ENCODE measurements around the gene CDC42EP5.
"Not testable (repeated sequence)": the region's sequence is repeated elsewhere in the genome, so short reads cannot be mapped to it uniquely, and the experiment has no call there.

The CDC42EP5 gene

DNA sequence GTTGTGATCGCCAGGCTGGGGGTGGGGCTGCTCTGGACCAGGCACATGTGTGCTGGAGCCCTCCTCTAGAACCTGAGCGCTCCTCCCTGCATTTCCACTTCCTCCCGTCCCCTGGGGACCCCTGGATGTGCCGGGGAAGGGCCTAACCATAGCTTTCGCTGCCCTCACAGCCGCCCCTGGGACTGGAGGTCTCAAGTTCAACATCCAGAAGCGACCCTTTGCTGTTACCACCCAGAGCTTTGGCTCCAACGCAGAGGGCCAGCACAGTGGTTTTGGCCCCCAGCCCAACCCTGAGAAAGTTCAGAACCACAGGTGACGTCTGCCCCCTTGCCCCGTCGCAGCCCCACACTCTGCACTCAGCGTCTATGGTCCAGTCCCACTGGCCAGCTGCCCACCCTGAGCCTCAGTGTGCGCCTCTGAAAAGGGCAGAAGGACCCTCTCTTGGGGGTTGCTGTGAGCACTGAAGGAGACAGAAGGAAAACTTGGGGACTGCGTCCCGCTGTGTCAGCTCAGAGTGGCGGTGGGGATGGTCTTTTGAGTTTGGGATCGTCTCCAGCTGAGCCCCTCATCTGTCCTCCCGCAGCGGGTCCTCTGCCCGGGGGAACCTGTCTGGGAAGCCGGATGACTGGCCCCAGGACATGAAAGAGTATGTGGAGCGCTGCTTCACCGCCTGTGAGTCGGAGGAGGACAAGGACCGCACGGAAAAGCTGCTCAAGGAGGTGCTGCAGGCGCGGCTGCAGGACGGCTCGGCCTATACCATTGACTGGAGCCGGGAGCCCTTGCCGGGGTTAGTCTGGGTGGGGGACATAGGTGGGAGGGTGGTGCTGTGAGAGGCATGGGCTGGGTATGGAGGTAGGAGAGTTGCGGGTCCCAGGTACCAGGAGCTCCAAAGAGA lies 18.1 kb downstream of the CDC42EP5 start:
- DNase-seq (no peak), ATAC-seq (replicated peaks) (no peak)
- H3K27me3 Mint-ChIP-seq: no peaks in the 10 kb centered on the region
- peaks cover 58 to 77% of the 10 kb centered on the region in 2 donors for H3K36me3 Mint-ChIP-seq
- no peak overlapping the region for H3K4me3 Mint-ChIP-seq
- no peaks in the 10 kb centered on the region for H3K9me3 Mint-ChIP-seq
- H3K4me1 Mint-ChIP-seq: peaks cover 33 to 54% of the 10 kb centered on the region in 2 donors
- H3K27ac Mint-ChIP-seq: no peak overlapping the region

DNA sequence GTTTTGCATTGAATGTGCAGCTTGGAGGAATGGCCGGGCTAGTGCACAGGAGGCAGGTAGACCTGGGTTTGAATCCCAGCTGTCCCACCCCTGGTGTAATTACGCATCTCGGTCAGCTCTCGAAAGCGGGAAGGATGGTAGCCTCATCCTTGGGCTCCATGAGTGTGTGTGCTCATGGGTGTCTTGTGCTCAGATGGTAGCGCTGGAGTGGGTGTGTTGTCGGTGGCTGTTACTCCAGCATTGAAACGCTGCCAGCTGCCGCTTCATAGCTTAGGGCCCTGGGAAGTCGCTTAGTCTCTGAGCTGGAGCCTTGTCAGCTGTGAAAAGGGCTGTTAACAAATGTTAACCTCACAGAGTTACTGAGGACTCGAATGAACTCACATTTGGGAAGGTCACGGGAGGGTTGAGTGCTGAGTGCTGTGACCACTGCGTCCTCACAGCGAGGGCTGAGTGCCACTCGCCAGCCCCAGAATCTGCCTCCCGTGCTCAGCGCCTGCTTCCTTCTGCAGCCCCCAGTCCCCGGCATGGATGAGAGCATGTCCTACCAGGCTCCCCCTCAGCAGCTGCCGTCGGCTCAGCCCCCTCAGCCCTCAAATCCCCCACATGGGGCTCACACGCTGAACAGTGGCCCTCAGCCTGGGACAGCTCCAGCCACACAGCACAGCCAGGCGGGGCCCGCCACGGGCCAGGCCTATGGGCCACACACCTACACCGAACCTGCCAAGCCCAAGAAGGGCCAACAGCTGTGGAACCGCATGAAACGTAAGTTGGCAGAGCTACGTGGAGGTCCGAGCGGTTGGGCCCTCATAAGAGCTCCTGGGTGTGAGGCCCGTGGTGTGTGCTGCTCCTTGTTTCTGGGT lies 18.9 kb downstream of the CDC42EP5 start:
- DNase-seq (no peak), ATAC-seq (replicated peaks) (no peak)
- H3K27ac Mint-ChIP-seq: peak overlapping the region; percentile 20
- H3K4me1 Mint-ChIP-seq: peaks cover 32 to 50% of the 10 kb centered on the region in 2 donors
- no peak overlapping the region for H3K4me3 Mint-ChIP-seq
- H3K36me3 Mint-ChIP-seq: peaks cover 57 to 74% of the 10 kb centered on the region in 2 donors
- no peaks in the 10 kb centered on the region for H3K9me3 Mint-ChIP-seq
- H3K27me3 Mint-ChIP-seq: no peaks in the 10 kb centered on the region

DNA sequence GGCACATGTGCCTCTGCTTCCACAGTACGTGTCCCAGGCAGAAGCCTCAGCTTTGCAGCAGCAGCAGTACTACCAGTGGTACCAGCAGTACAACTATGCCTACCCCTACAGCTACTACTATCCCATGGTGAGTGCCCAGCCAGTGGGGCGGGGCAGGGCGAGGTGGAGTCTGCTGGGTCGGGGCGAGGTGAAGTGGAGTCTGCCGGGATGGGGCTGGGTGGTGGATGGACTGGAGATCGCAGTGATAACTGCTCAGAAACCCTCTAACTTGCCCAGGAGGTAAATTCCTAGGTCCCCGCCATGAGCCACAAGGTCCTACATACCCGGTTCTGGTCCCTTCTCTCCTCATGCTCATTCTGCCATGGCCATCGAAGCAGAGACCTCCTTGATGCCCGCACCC lies 20.5 kb downstream of the CDC42EP5 start:
- Mint-ChIP-seq H3K27ac (no peak overlapping the region), H3K4me3 (no peak overlapping the region), H3K4me1 (peaks cover 24 to 40% of the 10 kb centered on the region in 2 donors), H3K36me3 (peaks cover 51 to 70% of the 10 kb centered on the region in 2 donors), H3K9me3 (no peaks in the 10 kb centered on the region), H3K27me3 (no peaks in the 10 kb centered on the region)
- ATAC-seq (replicated peaks): no peak
- DNase-seq: no peak

DNA sequence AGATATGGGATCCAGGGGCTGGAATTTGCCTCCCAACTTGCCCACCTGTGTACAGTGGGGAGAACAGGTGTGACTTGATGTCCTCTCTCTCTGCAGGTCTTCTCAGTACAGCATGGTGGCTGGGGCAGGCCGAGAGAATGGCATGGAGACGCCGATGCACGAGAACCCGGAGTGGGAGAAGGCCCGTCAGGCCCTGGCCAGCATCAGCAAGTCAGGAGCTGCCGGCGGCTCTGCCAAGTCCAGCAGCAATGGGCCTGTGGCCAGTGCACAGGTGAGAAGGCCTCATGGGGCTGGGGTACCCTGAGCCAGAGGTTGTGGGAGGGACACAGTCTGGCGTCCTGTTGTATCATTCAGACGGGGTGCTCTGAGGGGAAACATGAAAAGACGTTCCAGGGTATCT lies 21.1 kb downstream of the CDC42EP5 start:
- no peak overlapping the region for H3K27ac Mint-ChIP-seq
- no peak for ATAC-seq (replicated peaks)

DNA sequence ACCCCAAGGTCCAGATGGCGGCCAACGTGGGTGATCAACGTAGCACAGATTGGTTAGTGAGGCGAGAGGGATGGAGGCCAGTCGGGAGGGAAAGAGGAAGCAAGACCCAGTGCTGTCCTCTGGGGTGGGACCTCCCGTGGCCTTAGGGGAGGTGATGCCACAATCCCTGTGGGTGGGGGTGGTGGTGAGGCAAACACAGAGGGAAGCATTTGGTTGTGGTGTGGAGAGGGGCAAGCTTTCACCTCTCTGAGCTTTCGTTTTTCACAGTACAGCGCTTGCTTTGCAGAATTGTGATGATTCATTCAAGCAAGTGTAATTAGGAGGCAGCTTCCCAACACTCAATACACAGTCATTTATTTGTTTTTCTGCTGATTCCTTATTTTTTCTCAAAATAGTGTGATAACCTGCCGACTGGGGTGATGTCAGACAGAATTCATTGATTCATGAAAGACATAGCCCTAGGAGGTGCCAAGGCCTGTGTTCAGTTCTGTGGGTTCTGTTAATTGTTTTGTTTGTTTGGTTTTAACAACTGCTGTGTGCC lies 21.7 kb downstream of the CDC42EP5 start:
- Mint-ChIP-seq H3K4me1 (peaks cover 24 to 46% of the 10 kb centered on the region in 2 donors), H3K36me3 (peaks cover 51 to 60% of the 10 kb centered on the region in 2 donors), H3K27ac (peak overlapping the region; percentile 93), H3K27me3 (no peaks in the 10 kb centered on the region), H3K9me3 (no peaks in the 10 kb centered on the region), H3K4me3 (peak overlapping the region; percentile 94 to 99)
- ATAC-seq (replicated peaks): no peak
- DNase-seq: no peak

More for the DNA sequence above, 21.1 kb downstream of the CDC42EP5 start:
- H3K9me3 Mint-ChIP-seq: no peaks in the 10 kb centered on the region
- DNase-seq: no peak
- H3K36me3 Mint-ChIP-seq: peaks cover 51 to 65% of the 10 kb centered on the region in 2 donors
- H3K4me1 Mint-ChIP-seq: peaks cover 24 to 43% of the 10 kb centered on the region in 2 donors
- no peak overlapping the region for H3K4me3 Mint-ChIP-seq
- no peaks in the 10 kb centered on the region for H3K27me3 Mint-ChIP-seq

DNA sequence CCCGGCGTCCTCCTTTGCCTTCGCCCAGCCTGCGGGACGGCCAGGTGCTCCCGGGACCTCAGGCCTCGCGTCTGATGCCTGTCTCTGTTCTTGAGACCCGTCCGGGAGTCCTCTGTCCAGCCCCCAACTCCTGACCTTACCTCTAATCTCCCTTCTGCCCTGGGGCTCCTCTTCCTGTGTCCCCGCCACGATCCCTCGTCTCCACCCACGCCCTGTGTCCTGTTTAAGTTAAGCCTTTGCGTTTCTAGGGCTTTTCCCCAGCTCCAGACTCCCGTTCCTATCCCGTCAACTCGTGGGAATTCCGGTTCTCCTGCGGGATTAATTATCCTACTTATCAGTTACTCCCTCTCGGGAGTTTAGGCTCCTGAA lies 23.4 kb downstream of the CDC42EP5 start:
- ATAC-seq (replicated peaks): no peak
- Mint-ChIP-seq H3K27ac (peak overlapping the region; percentile 100), H3K4me3 (peak overlapping the region; percentile 94 to 99), H3K27me3 (no peaks in the 10 kb centered on the region), H3K36me3 (peaks cover 45 to 50% of the 10 kb centered on the region in 2 donors), H3K9me3 (no peaks in the 10 kb centered on the region), H3K4me1 (peaks cover 24 to 46% of the 10 kb centered on the region in 2 donors)
- DNase-seq: no peak

DNA sequence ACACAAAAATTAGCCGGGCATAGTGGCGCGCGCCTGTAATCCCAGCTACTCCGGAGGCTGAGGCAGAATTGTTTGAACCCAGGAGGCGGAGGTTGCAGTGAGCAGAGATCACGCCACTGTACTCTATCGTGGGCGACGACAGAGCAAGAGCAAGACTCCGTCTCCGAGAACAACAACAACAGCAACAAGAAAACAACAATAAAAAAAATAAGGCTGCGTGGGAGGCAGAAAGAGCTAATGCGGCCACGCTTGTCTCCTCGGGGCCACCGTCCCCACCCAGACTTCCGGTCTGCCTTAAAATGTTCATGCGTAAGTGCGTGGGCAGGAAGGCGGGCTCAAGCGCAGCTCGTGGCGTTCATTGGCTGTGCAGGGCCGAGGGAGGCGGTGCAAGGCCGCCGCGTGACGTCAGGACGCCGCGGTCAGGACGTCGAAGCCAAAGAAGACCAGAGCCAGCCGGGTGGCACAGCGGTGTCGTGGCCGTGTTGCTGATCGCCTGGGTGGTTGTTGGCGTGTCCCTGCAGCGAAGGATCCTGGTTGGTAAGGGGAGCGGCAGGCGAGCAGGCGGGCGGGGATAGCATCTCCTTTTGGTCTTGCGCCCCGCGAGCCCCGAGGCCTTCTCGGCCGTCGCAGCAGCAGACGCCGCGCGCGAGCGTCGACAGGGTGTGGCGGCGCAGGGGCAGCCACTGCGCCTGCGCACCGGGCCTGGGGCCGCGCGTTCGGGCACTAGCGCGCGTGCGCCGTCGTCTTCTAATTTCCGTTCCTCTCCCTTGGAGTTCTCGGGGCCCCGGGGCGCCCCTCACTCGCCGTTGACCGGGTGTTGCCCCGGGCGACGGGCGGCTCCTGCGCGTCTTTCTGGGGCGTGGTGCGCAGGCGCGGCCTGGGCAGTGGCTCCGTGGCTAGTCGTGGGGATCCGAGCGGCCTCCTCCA lies 24.1 kb downstream of the CDC42EP5 start, which contains the start of gene LENG8:
LENG8 (plus strand) TSS at position 426 of the 927 bp plus-strand sequence. CDS start 2,146 bp downstream, outside the sequence.
- H3K9me3 Mint-ChIP-seq: no peaks in the 10 kb centered on the region
- ATAC-seq (replicated peaks) (peak; percentile 92 to 93), DNase-seq (peak; percentile 97)
- H3K27ac Mint-ChIP-seq: peak within 1 kb of the TSS; percentile 100
- H3K36me3 Mint-ChIP-seq: peaks cover 46 to 50% of the 10 kb centered on the region in 2 donors
- H3K4me1 Mint-ChIP-seq: peaks cover 24 to 46% of the 10 kb centered on the region in 2 donors
- H3K4me3 Mint-ChIP-seq: peak within 1 kb of the TSS; percentile 94 to 99
- no peaks in the 10 kb centered on the region for H3K27me3 Mint-ChIP-seq

DNA sequence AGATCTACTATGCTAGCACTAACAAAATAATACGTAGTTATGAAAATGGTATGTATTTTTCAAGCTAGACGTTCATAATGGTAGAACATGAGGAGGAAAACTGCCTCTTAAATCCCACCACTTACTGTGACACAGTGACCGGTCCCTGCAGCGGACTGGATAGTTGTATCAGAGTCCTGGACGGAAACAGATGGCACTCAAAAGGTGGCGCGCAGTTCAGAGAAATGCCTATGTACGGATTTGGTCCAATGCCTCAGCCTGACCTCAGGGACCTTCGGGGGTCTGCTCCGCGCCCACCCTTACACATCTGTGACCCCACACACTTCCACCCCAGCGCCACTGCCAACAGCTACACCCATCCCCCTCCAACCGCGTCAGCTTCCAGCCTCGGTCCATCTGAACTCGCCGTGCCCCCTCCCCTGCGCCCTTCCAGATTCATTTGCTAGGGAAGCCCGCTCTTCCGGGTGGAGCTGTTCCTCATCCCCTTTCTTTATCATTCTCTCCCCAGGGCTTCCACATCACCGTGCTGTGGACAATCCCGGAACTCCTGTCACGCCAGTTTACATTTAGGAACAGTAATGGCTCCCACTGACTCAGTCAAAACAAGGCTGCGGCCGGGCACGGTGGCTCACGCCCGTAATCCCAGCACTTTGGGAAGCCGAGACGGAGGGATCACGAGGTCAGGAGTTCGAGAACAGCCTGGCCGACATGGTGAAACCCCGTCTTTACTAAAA lies 24.9 kb downstream of the CDC42EP5 start:
- Mint-ChIP-seq H3K4me1 (peaks cover 24 to 39% of the 10 kb centered on the region in 2 donors), H3K9me3 (no peaks in the 10 kb centered on the region), H3K36me3 (peaks cover 43 to 44% of the 10 kb centered on the region in 2 donors), H3K27me3 (no peaks in the 10 kb centered on the region), H3K27ac (peak overlapping the region; percentile 100), H3K4me3 (peak overlapping the region; percentile 94 to 99)
- ATAC-seq (replicated peaks) (peak; percentile 24 to 25), DNase-seq (no peak)

DNA sequence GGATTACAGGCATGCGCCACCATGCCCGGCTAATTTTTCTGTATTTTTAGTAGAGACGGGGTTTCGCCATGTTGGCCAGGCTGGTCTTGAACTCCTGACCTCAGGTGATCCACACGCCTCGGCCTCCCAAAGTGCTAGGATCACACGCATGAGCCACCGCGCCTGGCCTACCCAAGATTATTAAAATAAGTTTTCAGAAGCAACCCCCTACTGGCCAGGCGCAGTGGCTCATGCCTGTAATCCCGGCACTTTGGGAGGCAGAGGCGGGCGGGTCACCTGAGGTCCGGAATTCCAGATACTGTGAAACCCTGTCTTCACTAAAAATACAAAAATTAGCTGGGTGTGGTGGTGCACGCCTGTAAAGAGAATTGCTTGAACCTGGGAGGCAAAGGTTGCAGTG lies 26.7 kb downstream of the CDC42EP5 start:
- peaks cover 40 to 50% of the 10 kb centered on the region in 2 donors for H3K36me3 Mint-ChIP-seq
- H3K27ac Mint-ChIP-seq; H3K27me3 Mint-ChIP-seq; DNase-seq; H3K4me3 Mint-ChIP-seq; ATAC-seq (replicated peaks); H3K9me3 Mint-ChIP-seq: not testable (repeated sequence)
- H3K4me1 Mint-ChIP-seq: peaks cover 21 to 32% of the 10 kb centered on the region in 2 donors

DNA sequence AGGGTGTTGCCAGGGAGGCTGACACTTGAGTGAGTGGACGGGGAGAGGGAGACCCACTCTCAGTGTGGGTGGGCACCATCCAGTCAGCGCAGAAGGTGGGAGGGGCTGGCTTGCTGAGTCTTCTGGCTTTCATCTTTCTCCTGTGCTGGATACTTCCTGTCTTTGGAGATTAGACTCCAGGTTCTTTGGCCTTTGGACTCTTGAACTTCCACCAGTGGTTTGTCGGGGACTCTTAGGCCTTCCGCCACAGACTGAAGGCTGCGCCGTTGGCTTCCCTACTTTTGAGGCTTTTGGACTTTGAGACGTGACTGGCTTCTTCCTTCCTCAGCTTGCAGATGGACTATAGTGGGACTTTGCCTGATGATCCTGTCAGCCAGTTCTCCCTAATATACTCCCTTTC lies 28.4 kb downstream of the CDC42EP5 start:
- H3K4me1 Mint-ChIP-seq: peaks cover 10 to 17% of the 10 kb centered on the region in 2 donors
- no peak for ATAC-seq (replicated peaks)
- no peak overlapping the region for H3K27ac Mint-ChIP-seq
- no peak overlapping the region for H3K4me3 Mint-ChIP-seq
- H3K27me3 Mint-ChIP-seq: no peaks in the 10 kb centered on the region
- no peak for DNase-seq
- no peaks in the 10 kb centered on the region for H3K9me3 Mint-ChIP-seq
- peaks cover 28 to 36% of the 10 kb centered on the region in 2 donors for H3K36me3 Mint-ChIP-seq

DNA sequence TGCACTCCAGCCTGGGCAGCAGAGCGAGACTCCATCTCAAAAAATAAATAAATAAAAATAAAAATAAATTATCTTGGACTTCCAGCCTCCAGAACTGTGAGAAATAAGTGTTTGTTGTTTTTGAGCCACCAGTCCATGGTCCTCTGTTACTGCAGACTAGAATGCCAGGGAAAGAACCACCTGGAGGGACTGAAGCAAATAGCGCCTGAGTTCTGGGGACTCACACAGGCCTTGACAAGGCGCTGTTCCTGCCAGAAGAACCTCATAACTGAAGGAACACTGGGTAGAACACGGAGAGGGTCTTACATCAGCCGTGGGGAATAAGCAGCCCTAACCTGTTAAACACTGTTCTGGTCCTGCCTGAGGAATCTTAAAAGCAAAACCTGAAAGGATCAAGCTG lies 32.5 kb downstream of the CDC42EP5 start:
- DNase-seq (no peak), ATAC-seq (replicated peaks) (no peak)
- Mint-ChIP-seq H3K27me3 (no peaks in the 10 kb centered on the region), H3K4me1 (peaks cover 11 to 18% of the 10 kb centered on the region in 2 donors), H3K9me3 (no peaks in the 10 kb centered on the region), H3K27ac (no peak overlapping the region), H3K4me3 (no peak overlapping the region), H3K36me3 (peaks cover 23 to 41% of the 10 kb centered on the region in 2 donors)

DNA sequence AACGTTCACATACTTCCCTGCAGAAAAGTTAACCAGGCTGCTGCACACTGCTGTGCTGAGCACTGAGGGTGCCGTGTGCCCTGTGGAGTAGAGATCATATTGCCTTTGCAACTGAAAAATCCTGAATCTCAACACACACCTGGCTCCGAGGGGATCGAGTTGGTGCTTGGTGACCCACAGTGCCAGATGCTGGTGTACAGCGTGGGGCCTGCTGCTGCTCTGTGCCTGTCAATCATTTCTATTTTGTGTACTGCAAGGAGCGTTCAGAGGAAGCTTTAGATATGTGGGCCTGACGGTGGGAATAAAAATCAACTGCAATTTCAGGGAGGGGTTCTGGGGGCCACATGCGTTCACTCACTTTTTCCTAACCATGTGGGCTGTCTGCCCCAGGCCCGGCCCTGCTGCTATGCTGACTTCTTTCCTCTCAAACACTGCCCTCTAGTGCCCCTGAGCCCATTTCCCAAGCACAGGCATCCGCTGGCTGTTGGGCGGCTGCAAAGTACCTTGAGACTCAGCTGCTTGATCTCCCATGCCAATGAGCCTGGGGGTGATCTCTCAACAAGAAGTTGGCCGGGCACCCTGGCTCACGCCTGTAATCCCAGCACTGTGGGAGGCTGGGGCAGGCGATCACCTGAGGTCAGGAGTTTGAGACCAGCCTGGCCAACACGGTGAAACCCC lies 33.8 kb downstream of the CDC42EP5 start:
- Mint-ChIP-seq H3K27me3 (peaks cover 0 to 2% of the 10 kb centered on the region in 2 donors), H3K4me1 (peaks cover 14 to 25% of the 10 kb centered on the region in 2 donors), H3K9me3 (no peaks in the 10 kb centered on the region), H3K36me3 (peaks cover 20 to 39% of the 10 kb centered on the region in 2 donors), H3K4me3 (no peak overlapping the region), H3K27ac (no peak overlapping the region)
- peak; percentile 69 to 76 for ATAC-seq (replicated peaks)
- DNase-seq: no peak
